Stomach (tissue), 9 donors: ENCODE results near the gene DRD2. TPM values are rescaled to one million over a fixed set of nuclear protein-coding genes. Genes with fewer than 3 reads are reported as not detected.

ENCODE experiments used
- DNase-seq, 2 donors: peaks; one replicate each; pipeline versions ENCODE4 v3.0.0 to v3.0.0-alpha.2; 2013 to 2019
- H3K27ac ChIP-seq, 5 donors: fragments of 200-600 bp in 4 of 5; sonication (generic) in 4 of 5; one replicate each; pipeline ENCODE4 v1.5.1; 2013 to 2019; ENCODE audit warnings: mild to moderate bottlenecking in 1 of 5, moderate library complexity in 1 of 5
- H3K27me3 ChIP-seq, 3 donors: fragments of 200-600 bp; sonication (generic); one replicate each; pipeline ENCODE4 v1.5.1; 2017 to 2019; ENCODE audit warnings: mixed run types in 1 of 3
- H3K36me3 ChIP-seq, 4 donors: fragments of 200-600 bp; sonication (generic); 1 replicate in 3 of 4; 2 replicates in 1 of 4; pipeline ENCODE4 v1.5.1; 2016 to 2019
- H3K4me1 ChIP-seq, 4 donors: fragments of 200-600 bp; sonication (generic); one replicate each; pipeline ENCODE4 v1.5.1; 2016 to 2019
- H3K4me3 ChIP-seq, 4 donors: fragments of 200-600 bp; sonication (generic) in 3 of 4; one replicate each; pipeline ENCODE4 v1.5.1; 2016 to 2019; ENCODE audit warnings: mild to moderate bottlenecking in 1 of 4
- H3K9me3 ChIP-seq, 4 donors: fragments of 200-600 bp; sonication (generic); one replicate each; pipeline ENCODE4 v1.5.1; 2016 to 2019
- EP300 ChIP-seq: sonication (generic); formaldehyde crosslinking; IDR thresholded peaks from one replicate; pipeline ENCODE4 v1.6.1; 2017; ENCODE audit warnings: antibody characterized with exemption
- POLR2A ChIP-seq, 4 donors: fragments of 450-650 bp; IDR thresholded peaks; one replicate each; pipeline ENCODE4 v1.6.1; 2016; ENCODE audit warnings: antibody characterized with exemption in 4 of 4, control low read depth in 2 of 4, mild to moderate bottlenecking in 1 of 4, moderate library complexity in 1 of 4
- POLR2AphosphoS5 ChIP-seq, 3 donors: sonication (generic); formaldehyde crosslinking; IDR thresholded peaks; one replicate each; pipeline ENCODE4 v1.6.1; 2016; ENCODE audit warnings: antibody characterized with exemption in 3 of 3
- WGBS, 5 donors: extraction: QIAGEN DNeasy Blood & Tissue Kit in 3 of 5; methylation state at CpG; one replicate each; pipeline versions ENCODE4 v1.1.5 to v1.1.7; 2013 to 2018; 5-methylcytosine and 5-hydroxymethylcytosine counted together
- intact Hi-C: fragments of 100-400 bp; cut with DNase I; formaldehyde crosslinking; loops from one replicate; pipeline ENCODE4 v1.15.1; 2023; ENCODE audit warnings: low total_unique reads
- polyA plus RNA-seq, 3 donors: library from polyadenylated mRNA; stranded (reverse); fragments of 200-250 nt; gene quantifications; one replicate each; pipeline ENCODE4 v1.2.3, GENCODE V29; 2013
- total RNA-seq, 5 donors: library from RNA; depleted of rRNA; stranded (reverse); fragments of >200 nt; gene quantifications; one replicate each; pipeline versions ENCODE4 v1.1.0 to v1.2.3, GENCODE V29; 2014 to 2016
- TF ChIP-seq, protein P1 (sequence below), 7 experiments: fragments of 450-650 bp in 4 of 7; fragments of 200-600 bp in 3 of 7; sonication (generic) in 3 of 7; IDR thresholded peaks; one replicate each; pipeline ENCODE4 v1.5.1; 2016 to 2019; ENCODE audit warnings: antibody characterized with exemption in 7 of 7, control low read depth in 2 of 7, mild to moderate bottlenecking in 1 of 7
- donor health status: healthy with polysubstance abuse.
- donor health status: Bipolar disorder and iron deficiency.
- donor health status: healthy.

The DRD2 gene
- total and polyA plus RNA-seq, 8 donors, result 0.03 TPM; not detected in 7

DNA sequence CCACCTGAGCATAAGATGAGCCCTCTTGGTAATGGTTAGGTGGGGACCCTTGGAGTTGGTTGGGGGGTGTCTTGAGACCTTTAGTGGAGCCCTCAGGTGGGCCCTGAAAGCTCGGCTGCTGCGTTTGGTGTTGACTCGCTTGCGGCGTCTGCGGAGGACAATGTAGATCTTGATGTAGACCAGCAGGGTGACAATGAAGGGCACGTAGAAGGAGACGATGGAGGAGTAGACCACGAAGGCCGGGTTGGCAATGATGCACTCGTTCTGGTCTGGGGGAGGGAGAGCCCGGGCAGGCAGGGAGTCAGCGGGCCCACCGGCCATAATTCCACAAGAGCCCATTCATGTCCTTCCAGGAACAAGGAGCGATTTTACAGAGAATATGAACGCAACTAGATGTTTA, 59.9 kb downstream of the DRD2 start:
- TF ChIP-seq, protein P1, sequence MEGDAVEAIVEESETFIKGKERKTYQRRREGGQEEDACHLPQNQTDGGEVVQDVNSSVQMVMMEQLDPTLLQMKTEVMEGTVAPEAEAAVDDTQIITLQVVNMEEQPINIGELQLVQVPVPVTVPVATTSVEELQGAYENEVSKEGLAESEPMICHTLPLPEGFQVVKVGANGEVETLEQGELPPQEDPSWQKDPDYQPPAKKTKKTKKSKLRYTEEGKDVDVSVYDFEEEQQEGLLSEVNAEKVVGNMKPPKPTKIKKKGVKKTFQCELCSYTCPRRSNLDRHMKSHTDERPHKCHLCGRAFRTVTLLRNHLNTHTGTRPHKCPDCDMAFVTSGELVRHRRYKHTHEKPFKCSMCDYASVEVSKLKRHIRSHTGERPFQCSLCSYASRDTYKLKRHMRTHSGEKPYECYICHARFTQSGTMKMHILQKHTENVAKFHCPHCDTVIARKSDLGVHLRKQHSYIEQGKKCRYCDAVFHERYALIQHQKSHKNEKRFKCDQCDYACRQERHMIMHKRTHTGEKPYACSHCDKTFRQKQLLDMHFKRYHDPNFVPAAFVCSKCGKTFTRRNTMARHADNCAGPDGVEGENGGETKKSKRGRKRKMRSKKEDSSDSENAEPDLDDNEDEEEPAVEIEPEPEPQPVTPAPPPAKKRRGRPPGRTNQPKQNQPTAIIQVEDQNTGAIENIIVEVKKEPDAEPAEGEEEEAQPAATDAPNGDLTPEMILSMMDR (IDR thresholded peaks at IDR 0.05), result no peak
- no peak for TF ChIP-seq EP300
- no peak for TF ChIP-seq POLR2A (IDR thresholded peaks at IDR 0.05)
- TF ChIP-seq POLR2AphosphoS5 (IDR thresholded peaks at IDR 0.05), result no peak
- Histone ChIP-seq H3K27ac (no peak overlapping the region), H3K27me3 (peaks cover 0 to 9% (median 0%) of the 10 kb centered on the region in 3 donors), H3K9me3 (no peaks in the 10 kb centered on the region), H3K36me3 (no peaks in the 10 kb centered on the region), H3K4me3 (no peak overlapping the region), H3K4me1 (no peaks in the 10 kb centered on the region)
- WGBS, 5 donors, result 93 to 95% (median 94%) methylated on average over 16 of the region's 16 CpGs
- no peak for DNase-seq
- intact Hi-C loops, result no loop called here

DNA sequence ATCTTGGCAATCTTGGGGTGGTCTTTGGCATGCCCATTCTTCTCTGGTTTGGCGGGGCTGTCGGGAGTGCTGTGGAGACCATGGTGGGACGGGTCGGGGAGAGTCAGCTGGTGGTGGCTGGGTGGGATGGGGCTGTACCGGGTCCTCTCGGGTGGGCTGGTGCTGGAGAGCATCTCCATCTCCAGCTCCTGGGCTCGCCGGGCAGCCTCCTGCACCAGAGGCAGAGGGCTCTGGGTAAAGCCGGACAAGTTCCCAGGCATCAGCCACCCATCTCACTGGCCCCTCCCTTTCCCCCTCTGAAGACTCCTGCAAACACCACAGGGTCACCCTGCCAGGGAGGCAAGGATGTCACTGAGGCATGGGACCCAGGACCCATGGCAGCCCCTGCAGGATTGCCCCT, 62.5 kb downstream of the DRD2 start:
- DNase-seq, result no peak
- 83 to 97% (median 89%) methylated on average over 6 to 9 of the region's 9 CpGs for WGBS, 5 donors
- TF ChIP-seq EP300, result no peak
- no peak for TF ChIP-seq POLR2A (IDR thresholded peaks at IDR 0.05)
- TF ChIP-seq, protein P1 (IDR thresholded peaks at IDR 0.05), result no peak
- no peak for TF ChIP-seq POLR2AphosphoS5 (IDR thresholded peaks at IDR 0.05)
- Histone ChIP-seq H3K4me1 (no peaks in the 10 kb centered on the region), H3K27me3 (no peaks in the 10 kb centered on the region), H3K36me3 (no peaks in the 10 kb centered on the region), H3K4me3 (no peak overlapping the region), H3K27ac (no peak overlapping the region), H3K9me3 (no peaks in the 10 kb centered on the region)
- intact Hi-C loops, result no loop called here

DNA sequence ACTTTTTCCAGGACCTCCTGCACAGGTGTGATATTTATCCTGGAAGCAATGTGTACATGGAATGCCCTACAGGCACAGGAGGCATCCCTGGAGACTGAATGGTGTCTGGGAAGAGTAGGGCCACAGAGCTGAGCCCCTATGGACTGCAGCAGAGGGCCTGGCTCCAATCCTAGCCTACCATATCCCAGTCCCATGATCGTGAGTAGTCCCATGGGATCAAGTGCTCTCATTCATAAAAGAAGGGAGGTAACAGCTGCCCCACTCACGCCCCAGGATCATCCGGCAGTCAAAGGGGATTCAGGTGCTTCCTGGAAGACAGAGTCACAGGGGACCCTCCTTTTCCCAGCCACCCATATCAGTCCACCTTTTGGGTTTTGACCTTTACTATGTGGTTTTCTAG, 63.7 kb downstream of the DRD2 start:
- Histone ChIP-seq H3K4me3 (no peak overlapping the region), H3K9me3 (no peaks in the 10 kb centered on the region), H3K27me3 (peaks cover 0 to 6% (median 0%) of the 10 kb centered on the region in 3 donors), H3K36me3 (no peaks in the 10 kb centered on the region), H3K27ac (no peak overlapping the region), H3K4me1 (no peaks in the 10 kb centered on the region)
- DNase-seq, result no peak
- WGBS, 5 donors, result 82 to 93% (median 91%) methylated on average over 3 of the region's 3 CpGs
- TF ChIP-seq POLR2AphosphoS5 (IDR thresholded peaks at IDR 0.05), result no peak
- TF ChIP-seq, protein P1 (IDR thresholded peaks at IDR 0.05), result no peak
- no peak for TF ChIP-seq POLR2A (IDR thresholded peaks at IDR 0.05)
- TF ChIP-seq EP300, result no peak
- intact Hi-C loops, result no loop called here

DNA sequence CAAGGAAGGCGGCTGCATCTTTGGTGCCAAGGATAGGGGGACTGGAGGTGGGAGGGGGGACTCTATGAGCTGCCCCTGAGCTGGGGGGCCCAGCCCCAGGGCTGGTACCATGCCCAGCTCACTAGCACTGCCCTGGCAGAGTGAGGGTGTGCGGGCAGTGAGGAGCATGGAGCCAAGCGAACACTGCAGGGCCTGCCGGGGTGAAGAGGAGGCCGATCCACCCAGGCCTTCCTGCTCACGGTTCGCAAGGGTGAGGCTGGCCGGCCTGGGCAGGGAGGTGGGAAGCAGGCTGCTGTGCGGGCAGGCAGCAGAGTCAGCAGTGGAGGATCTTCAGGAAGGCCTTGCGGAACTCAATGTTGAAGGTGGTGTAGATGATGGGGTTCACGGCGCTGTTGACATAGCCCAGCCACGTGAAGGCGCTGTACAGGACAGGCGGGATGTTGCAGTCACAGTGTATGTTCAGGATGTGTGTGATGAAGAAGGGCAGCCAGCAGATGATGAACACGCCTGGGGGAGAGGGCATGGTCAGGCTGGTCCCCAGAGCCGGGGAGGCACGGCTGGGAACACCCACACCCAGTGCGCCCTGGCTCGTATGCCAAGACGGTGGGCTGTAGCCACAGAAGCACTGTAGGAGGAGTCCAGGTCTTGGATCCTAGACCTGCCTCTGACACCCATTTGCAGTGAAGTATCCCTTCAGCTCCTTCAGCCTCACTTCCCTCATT, 64.6 kb downstream of the DRD2 start:
- intact Hi-C loops, result no loop called here
- H3K27me3 ChIP-seq, result peaks cover 0 to 7% (median 0%) of the 10 kb centered on the region in 3 donors
- DNase-seq, result no peak

More for the DNA sequence above, 64.6 kb downstream of the DRD2 start:
- Histone ChIP-seq H3K4me3 (no peak overlapping the region), H3K36me3 (no peaks in the 10 kb centered on the region), H3K4me1 (no peaks in the 10 kb centered on the region), H3K9me3 (no peaks in the 10 kb centered on the region), H3K27ac (no peak overlapping the region)
- no peak for TF ChIP-seq POLR2AphosphoS5 (IDR thresholded peaks at IDR 0.05)
- no peak for TF ChIP-seq EP300
- TF ChIP-seq POLR2A (IDR thresholded peaks at IDR 0.05), result no peak
- TF ChIP-seq, protein P1 (IDR thresholded peaks at IDR 0.05), result no peak
- WGBS, 5 donors, result 87 to 92% (median 90%) methylated on average over 20 to 21 of the region's 21 CpGs
